ENCODE data around the gene CNOT8.

DNA sequence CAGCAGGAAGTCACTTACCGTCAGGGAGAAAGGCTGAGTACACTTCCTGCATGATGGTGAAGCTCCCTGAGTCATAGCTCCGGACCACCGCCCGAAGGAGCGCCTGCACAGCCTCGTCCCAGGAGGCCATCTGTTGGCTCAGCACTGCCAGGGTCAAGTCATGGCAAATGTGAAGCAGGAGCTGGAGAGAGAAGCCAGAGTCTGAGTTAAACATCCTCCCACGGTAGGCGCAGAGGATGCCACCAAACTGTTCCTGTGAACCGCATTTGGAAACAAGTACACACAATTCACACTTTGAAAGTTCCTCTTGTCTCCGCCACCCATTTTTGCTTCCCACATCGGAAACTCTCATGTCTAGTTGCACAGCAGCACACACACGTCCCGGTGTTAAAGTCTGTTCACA lies 33.9 kb downstream of the CNOT8 start:
- TF ChIP-seq CTCF (conservative IDR thresholded peaks at IDR 0.05) (no peak), EZH2 (IDR thresholded peaks at IDR 0.05; ENCODE audit: low read depth) (no peak)
